GM23338 (cell line): ENCODE results near the gene PDGFC. TPM values are rescaled to one million over a fixed set of nuclear protein-coding genes. Genes with fewer than 3 reads are reported as not detected.
A peak's percentile ranks its signal among the peaks of the same experiment; 100 is the strongest.

Experiments
- ATAC-seq: fragments of 200-7000 bp; cut with Tn5 transposase; 3 replicates; pipeline ENCODE4 v1.9.1; 2020
- DNase-seq: peaks from one replicate; pipeline ENCODE4 v3.0.0-alpha.2; 2015; ENCODE audit warnings: low spot score
- H2AFZ ChIP-seq: fragments of 200-600 bp; sonication (generic); 2 replicates; pipeline ENCODE4 v1.8.0; 2016; ENCODE audit warnings: antibody characterized with exemption, mild to moderate bottlenecking, moderate library complexity
- H3F3A ChIP-seq: fragments of 200-600 bp; sonication (generic); replicated peaks from 2 replicates; pipeline ENCODE4 v1.8.0; 2017; ENCODE audit warnings: antibody characterized with exemption, mixed run types, low read depth
- H3K27ac ChIP-seq: fragments of 200-600 bp; sonication (generic); 2 replicates; pipeline ENCODE4 v1.6.1; 2016; ENCODE audit warnings: low read depth
- H3K27me3 ChIP-seq: fragments of 200-600 bp; sonication (generic); 2 replicates; pipeline ENCODE4 v1.8.0; 2016; ENCODE audit warnings: mild to moderate bottlenecking, mixed run types, moderate library complexity; ENCODE audit not compliant: insufficient read depth
- H3K36me3 ChIP-seq: fragments of 200-600 bp; sonication (generic); 2 replicates; pipeline ENCODE4 v1.8.0; 2016; ENCODE audit warnings: mild to moderate bottlenecking; ENCODE audit not compliant: insufficient read depth
- H3K4me1 ChIP-seq: fragments of 200-600 bp; sonication (generic); 2 replicates; pipeline ENCODE4 v1.8.0; 2016; ENCODE audit warnings: mild to moderate bottlenecking, moderate library complexity; ENCODE audit not compliant: insufficient read depth
- H3K4me2 ChIP-seq: fragments of 200-600 bp; sonication (generic); 2 replicates; pipeline ENCODE4 v1.7.1; 2017; ENCODE audit warnings: mixed run types
- H3K4me3 ChIP-seq: fragments of 200-600 bp; sonication (generic); 2 replicates; pipeline ENCODE4 v1.6.1; 2016; ENCODE audit warnings: mixed run types
- H3K79me2 ChIP-seq: fragments of 200-600 bp; sonication (generic); replicated peaks from 2 replicates; pipeline ENCODE4 v1.8.0; 2017; ENCODE audit warnings: mild to moderate bottlenecking; ENCODE audit not compliant: insufficient read depth
- H3K9me2 ChIP-seq: fragments of 200-600 bp; sonication (generic); 2 replicates; pipeline ENCODE4 v1.8.0; 2017; ENCODE audit not compliant: insufficient read depth
- H4K20me1 ChIP-seq: fragments of 200-600 bp; sonication (generic); replicated peaks from 2 replicates; pipeline ENCODE4 v1.8.0; 2017; ENCODE audit warnings: mild to moderate bottlenecking; ENCODE audit not compliant: insufficient read depth
- H3K27ac Mint-ChIP-seq: 2 replicates; pipeline ENCODE4 v1.8.0; 2020; ENCODE audit warnings: inconsistent platforms, mild to moderate bottlenecking, moderate library complexity, mixed read lengths
- H3K27me3 Mint-ChIP-seq: 3 replicates; pipeline ENCODE4 v1.8.0; 2022; ENCODE audit warnings: low read depth, mild to moderate bottlenecking, moderate library complexity, mixed read lengths, inconsistent platforms; ENCODE audit not compliant: insufficient read depth, poor library complexity
- H3K36me3 Mint-ChIP-seq: 3 replicates; pipeline ENCODE4 v1.8.0; 2021; ENCODE audit warnings: low read depth, mild to moderate bottlenecking, inconsistent platforms, moderate library complexity, mixed read lengths
- H3K4me1 Mint-ChIP-seq: 3 replicates; pipeline ENCODE4 v1.8.0; 2020; ENCODE audit warnings: mild to moderate bottlenecking, inconsistent platforms, mixed read lengths
- H3K4me3 Mint-ChIP-seq: 3 replicates; pipeline ENCODE4 v1.8.0; 2021; ENCODE audit warnings: moderate library complexity, mild to moderate bottlenecking, inconsistent platforms, mixed read lengths
- H3K9me3 Mint-ChIP-seq: 3 replicates; pipeline ENCODE4 v1.8.0; 2020; ENCODE audit warnings: moderate library complexity, mild to moderate bottlenecking, inconsistent platforms, mixed read lengths
- CREB1 ChIP-seq: fragments of 250-450 bp; sonication (Bioruptor Pico); IDR thresholded peaks from 2 replicates; pipeline ENCODE4 v1.5.0; 2020; ENCODE audit warnings: low read depth, mild to moderate bottlenecking, moderate library complexity
- ETS1 ChIP-seq: IDR thresholded peaks from 2 replicates; pipeline ENCODE4 v1.6.1; 2016; ENCODE audit warnings: antibody characterized with exemption
- EZH2 ChIP-seq: fragments of 200-600 bp; sonication (generic); IDR thresholded peaks from one replicate; pipeline ENCODE4 v1.8.0; 2017; ENCODE audit warnings: antibody characterized with exemption, mild to moderate bottlenecking, low read depth; ENCODE audit not compliant: unreplicated experiment
- NANOG ChIP-seq: IDR thresholded peaks from 2 replicates; pipeline ENCODE4 v1.6.1; 2016; ENCODE audit warnings: antibody characterized with exemption, borderline replicate concordance
- POLR2AphosphoS5 ChIP-seq: IDR thresholded peaks from 2 replicates; pipeline ENCODE4 v1.6.1; 2016; ENCODE audit warnings: antibody characterized with exemption, low read depth
- ZNF331 ChIP-seq: fragments of 250-450 bp; sonication (Bioruptor Pico); IDR thresholded peaks from 2 replicates; pipeline ENCODE4 v1.5.0; 2020; ENCODE audit warnings: low read depth, mild to moderate bottlenecking, moderate library complexity
- polyA plus RNA-seq: library from polyadenylated mRNA; unstranded; fragments of >200 nt; fragmentation: Nextera tagmentation; extraction: Ambion mirVana; gene quantifications from 2 replicates; pipeline ENCODE4 v1.2.1, GENCODE V29; 2016
- total RNA-seq: library from RNA; depleted of rRNA; stranded (reverse); fragments of >200 nt; shearing (Covaris generic); gene quantifications from 2 replicates; pipeline ENCODE4 v1.2.3, GENCODE V29; 2014
- TF ChIP-seq, protein P1 (sequence below): IDR thresholded peaks from one replicate; pipeline ENCODE4 v1.6.1; 2018; ENCODE audit warnings: antibody characterized with exemption; ENCODE audit not compliant: unreplicated experiment

PDGFC gene
- total and polyA plus RNA-seq, 2 experiments from 2014 or later = 1.3 to 3.4 TPM

DNA sequence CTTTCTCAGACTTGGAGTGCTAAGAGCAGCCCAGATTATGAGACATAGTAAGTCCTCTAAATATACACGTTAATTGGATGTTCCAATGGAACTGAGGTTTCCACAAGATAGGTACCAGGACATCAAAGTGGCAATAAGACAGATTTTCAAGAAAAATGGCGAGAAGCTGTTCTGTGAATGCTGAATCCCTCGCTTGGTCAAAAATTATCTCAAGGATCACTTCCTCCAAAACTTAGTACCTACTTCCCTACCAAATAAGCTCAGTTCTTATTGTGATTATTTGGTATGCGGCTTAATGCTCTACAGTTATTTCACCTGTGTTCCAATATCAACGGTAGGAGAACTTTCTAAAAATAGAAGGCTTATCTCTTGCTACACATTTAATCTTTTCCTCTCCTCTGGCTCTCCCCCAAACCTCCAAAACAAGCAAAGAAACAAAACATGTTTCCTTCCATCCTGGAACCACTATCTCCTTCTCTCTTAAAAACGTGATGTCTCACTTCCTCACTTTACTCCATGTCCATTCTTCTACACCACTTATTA is 14.7 kb downstream of the PDGFC start:
- Histone ChIP-seq H3K36me3 (no peaks in the 10 kb centered on the region), H4K20me1 (no peaks in the 10 kb centered on the region), H3K4me1 (peaks cover 9% of the 10 kb centered on the region; the same call in 1 of the 2 replicates), H3K9me2 (no peaks in the 10 kb centered on the region), H3K79me2 (no peaks in the 10 kb centered on the region), H3K4me3 (no peak overlapping the region), H3K27ac (no peak overlapping the region), H3K4me2 (no peak overlapping the region), H3K27me3 (no peaks in the 10 kb centered on the region), H3F3A (no peaks in the 10 kb centered on the region), H2AFZ (no peak overlapping the region)
- H3K4me3 Mint-ChIP-seq = no peak overlapping the region
- DNase-seq = no peak
- peaks cover 3% of the 10 kb centered on the region for H3K27me3 Mint-ChIP-seq
- no peaks in the 10 kb centered on the region for H3K36me3 Mint-ChIP-seq
- no peak for TF ChIP-seq ZNF331 (CRISPR knock-in tag)
- no peak for TF ChIP-seq CREB1 (CRISPR knock-in tag)
- TF ChIP-seq NANOG = no peak
- TF ChIP-seq POLR2AphosphoS5 = no peak
- no peak for TF ChIP-seq EZH2
- no peaks in the 10 kb centered on the region for H3K9me3 Mint-ChIP-seq
- H3K4me1 Mint-ChIP-seq = peaks cover 13% of the 10 kb centered on the region; the same call in 2 of the 3 replicates
- ATAC-seq = no peak
- 0 out of 2 replicates have a peak overlapping the region, but pooled peaks have one; percentile 1 for H3K27ac Mint-ChIP-seq

DNA sequence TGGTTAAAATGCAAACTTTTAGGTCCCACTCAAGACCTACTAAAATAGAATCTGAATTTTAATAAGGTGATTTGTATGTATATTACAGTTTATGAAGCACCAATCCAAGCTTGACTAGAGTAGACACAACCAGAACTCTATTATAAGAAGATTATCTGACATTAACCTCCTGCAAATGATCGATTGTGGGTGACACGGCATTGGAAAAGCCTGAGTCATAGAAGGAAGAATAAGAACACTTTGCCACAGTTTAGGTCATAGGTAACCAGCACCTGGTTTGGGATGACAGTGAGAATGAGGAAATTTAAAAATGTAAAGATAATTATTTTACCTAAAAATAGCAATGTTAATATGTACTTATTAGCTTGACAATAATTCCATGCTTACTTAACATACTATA is 15.2 kb downstream of the PDGFC start:
- Mint-ChIP-seq H3K4me1 (peaks cover 13% of the 10 kb centered on the region; the same call in 2 of the 3 replicates), H3K27ac (no peak overlapping the region), H3K27me3 (peaks cover 3% of the 10 kb centered on the region), H3K4me3 (no peak overlapping the region), H3K36me3 (no peaks in the 10 kb centered on the region), H3K9me3 (no peaks in the 10 kb centered on the region)
- H3K4me3 ChIP-seq = no peak overlapping the region
- no peaks in the 10 kb centered on the region for H4K20me1 ChIP-seq
- no peaks in the 10 kb centered on the region for H3K36me3 ChIP-seq
- peaks cover 9% of the 10 kb centered on the region; the same call in 1 of the 2 replicates for H3K4me1 ChIP-seq
- ATAC-seq (no peak), DNase-seq (no peak)
- TF ChIP-seq, protein P1, sequence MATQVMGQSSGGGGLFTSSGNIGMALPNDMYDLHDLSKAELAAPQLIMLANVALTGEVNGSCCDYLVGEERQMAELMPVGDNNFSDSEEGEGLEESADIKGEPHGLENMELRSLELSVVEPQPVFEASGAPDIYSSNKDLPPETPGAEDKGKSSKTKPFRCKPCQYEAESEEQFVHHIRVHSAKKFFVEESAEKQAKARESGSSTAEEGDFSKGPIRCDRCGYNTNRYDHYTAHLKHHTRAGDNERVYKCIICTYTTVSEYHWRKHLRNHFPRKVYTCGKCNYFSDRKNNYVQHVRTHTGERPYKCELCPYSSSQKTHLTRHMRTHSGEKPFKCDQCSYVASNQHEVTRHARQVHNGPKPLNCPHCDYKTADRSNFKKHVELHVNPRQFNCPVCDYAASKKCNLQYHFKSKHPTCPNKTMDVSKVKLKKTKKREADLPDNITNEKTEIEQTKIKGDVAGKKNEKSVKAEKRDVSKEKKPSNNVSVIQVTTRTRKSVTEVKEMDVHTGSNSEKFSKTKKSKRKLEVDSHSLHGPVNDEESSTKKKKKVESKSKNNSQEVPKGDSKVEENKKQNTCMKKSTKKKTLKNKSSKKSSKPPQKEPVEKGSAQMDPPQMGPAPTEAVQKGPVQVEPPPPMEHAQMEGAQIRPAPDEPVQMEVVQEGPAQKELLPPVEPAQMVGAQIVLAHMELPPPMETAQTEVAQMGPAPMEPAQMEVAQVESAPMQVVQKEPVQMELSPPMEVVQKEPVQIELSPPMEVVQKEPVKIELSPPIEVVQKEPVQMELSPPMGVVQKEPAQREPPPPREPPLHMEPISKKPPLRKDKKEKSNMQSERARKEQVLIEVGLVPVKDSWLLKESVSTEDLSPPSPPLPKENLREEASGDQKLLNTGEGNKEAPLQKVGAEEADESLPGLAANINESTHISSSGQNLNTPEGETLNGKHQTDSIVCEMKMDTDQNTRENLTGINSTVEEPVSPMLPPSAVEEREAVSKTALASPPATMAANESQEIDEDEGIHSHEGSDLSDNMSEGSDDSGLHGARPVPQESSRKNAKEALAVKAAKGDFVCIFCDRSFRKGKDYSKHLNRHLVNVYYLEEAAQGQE = no peak
- no peak for TF ChIP-seq ETS1
- no peaks in the 10 kb centered on the region for H3K9me2 ChIP-seq
- no peak overlapping the region for H2AFZ ChIP-seq
- H3K4me2 ChIP-seq = no peak overlapping the region
- no peaks in the 10 kb centered on the region for H3K27me3 ChIP-seq
- H3K27ac ChIP-seq = no peak overlapping the region
- no peaks in the 10 kb centered on the region for H3F3A ChIP-seq
- no peaks in the 10 kb centered on the region for H3K79me2 ChIP-seq
